GM19328 (cell line): ENCODE results near the gene RAB3GAP1.
A peak's percentile ranks its signal among the peaks of the same experiment; 100 is the strongest.
"Not testable (repeated sequence)": the region's sequence is repeated elsewhere in the genome, so short reads cannot be mapped to it uniquely, and the experiment has no call there.

Source experiments
- ATAC-seq: cut with Tn5 transposase; IDR thresholded peaks from one replicate; pipeline ENCODE4 v1.9.1; 2021; ENCODE audit warnings: mild to moderate bottlenecking, moderate library complexity; ENCODE audit not compliant: unreplicated experiment

Gene RAB3GAP1

DNA sequence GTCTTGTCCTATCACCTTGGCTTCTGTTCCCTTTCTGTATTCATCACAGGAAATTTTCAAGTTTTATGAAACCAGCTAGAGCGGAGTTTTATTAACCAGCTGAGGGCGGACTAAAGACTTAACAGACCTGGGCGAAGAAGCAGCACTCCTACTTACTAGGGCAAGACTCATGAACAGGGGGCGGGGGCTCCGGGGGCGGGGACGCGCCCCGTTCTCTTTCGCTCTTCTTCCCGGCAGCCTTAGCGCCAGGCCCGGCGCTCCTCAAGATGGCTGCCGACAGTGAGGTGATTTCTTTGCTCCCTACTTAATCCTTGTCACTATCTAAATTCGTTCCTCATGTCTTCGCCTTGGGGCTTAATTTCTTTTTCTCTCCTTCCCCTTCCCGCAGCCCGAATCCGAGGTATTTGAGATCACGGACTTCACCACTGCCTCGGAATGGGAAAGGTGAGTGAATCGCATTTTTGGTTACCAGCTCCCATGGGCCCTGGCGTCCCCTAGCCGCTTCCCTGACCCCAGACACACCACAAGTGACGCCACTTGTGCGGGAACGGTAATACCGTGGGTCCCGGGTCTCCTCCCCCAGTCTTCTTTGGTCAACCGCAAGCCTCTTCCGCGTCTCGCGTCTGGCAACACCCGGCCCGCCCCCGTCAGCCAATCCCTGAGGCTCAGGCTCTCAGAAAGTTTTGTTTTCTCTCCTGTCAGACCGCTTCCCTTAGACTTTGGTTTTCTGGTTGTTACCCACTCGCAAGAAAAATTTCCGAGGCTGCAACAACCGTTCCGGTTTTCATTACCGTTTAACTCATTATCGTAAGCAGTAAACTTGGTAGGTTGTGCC is at the start of gene RAB3GAP1:
RAB3GAP1 (plus strand) TSS at position 251 of the 835 bp plus-strand sequence; CDS start at position 267, 16 bp downstream.
- ATAC-seq: peak; percentile 75

DNA sequence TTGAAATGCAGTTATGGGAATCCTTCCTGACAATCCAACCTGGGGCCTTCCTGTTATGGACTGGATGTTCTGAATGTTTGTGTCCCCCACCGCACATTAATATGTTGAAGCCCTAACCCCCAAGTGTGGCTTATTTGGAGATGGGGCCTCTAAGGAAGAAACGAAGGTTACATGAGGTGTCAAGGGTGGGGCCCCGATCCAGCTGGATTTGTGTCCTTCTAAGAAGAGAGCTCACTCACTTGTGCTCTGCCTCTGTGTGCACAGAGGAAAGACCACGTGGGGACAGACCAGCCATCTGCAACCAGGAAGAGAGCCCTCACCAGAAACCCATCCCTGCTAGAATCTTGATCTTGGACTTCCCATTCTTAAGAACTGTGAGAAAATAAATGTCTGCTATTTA is 49.3 kb upstream of the RAB3GAP1 start:
- no peak for ATAC-seq

DNA sequence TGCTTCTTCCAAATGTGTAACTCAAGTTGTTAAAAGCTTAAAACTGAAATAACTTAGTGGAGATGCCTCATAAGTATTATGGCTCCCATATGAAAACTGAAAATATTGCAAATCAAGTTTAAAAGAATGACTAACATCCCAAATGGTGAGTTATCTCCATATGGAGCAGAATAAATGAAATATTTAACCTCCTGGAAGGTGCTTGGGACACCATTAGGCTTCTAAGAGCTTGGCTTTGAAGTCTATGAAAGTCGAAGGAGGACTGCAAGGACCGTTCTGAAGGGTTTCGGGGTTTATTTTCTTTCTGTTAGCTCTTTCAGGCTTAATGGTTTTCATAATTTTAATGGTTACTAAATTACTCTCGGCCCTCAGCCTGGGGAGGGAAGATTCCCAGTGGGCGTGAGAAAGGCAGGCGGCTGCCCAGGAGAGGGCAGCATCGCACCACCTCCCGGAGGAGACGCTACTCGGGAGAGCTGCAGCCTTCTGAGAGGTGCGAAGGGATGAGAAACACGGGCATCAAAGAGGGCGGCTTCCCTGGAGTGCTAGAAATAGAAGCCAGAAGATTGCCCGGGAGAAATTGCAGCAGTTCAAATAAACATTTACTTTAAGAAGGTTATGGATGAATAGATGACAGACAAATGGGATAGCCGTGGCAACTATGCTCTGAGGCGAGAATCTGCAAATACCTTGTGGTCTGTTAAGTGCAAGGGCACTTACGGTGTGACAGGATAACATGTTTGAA is 47.9 kb upstream of the RAB3GAP1 start:
- ATAC-seq: no peak

DNA sequence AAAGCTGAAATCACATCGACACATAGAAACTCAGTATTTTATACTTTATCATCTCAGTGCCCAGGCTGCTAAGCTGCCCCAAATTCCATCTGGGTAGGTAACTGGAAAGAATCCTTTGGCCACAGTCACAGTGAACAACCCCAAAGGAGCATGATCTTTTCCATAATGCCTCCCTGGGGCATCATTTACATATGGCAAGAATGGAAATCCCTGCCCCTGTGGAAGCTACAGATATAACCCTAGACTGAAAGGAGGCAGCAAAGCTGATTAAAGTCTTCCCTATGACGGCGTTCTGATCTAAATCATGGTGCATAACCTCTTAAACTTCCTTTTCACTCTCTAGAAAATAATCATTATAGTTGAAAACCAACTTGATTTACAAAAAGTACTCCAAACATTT is 46.3 kb upstream of the RAB3GAP1 start:
- ATAC-seq: no peak

DNA sequence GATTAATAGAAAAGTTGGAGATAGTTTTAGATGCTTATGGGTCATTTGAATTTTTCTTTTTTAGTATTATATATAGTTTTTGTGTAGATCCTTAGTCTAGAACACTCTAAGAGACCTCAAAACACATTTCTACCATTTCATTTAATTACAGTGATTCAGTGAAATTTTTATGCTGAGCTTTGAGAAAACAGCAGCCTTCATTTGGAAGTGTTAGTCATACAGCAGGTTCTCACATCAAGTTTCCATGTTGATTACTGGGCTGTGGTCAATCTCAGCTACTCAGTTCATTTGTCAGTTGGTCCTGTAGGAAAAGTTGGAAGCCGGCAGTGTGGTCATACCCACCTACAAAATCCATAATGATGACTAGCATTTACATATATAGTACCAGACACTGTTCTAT is 42.8 kb upstream of the RAB3GAP1 start:
- no peak for ATAC-seq

DNA sequence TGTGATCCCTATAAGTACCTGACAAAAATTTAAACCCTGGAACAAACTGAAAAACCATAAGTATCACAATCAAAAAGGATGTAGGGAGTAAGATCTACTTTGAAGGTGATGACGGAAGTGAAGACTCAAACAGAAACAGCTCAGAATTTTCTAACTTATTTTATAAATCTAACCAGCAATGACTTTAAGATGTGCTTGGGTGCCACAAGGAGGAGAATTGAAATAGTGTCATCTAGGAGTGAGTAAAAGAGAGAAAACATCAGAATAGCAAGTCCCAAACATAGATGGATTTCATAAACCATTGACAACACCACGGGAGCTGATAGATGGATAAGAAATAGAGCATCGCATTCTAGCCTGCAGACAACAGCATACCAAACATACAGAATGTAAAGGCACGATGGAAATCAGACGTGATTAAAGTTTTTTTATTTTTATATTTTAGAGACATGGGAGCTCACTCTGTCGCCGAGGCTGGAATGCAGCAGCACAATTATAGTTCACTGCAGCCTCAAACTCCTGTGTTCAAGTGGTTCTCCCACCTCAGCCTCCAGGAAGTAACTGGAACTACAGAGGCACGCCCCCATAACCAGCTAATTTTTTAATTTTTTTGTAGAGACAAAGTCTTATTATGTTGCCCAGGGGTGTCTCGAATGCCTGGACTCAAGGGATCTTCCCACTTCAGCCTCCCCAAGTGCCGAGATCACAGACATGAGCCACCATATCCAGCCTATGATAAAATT is 41.7 kb upstream of the RAB3GAP1 start:
- ATAC-seq: no peak

DNA sequence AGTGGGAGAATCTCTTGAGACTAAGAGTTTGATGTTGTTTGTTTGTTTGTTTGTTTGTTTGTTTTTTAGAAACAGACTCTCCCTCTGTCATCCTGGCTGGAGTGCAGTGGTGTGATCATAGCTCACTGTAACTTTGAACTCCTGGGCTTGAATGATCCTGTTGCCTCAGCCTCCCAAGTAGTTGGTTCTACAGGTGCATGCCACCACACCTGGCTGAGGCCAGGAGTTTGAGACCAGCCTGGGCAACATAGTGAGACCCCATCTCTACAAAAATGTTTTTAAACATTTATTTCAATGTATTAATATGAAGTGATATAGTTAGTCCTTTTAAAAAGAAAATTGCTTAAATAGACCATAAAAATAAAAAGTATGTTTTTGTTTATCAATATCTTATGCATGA is 40.5 kb upstream of the RAB3GAP1 start:
- ATAC-seq: no peak

DNA sequence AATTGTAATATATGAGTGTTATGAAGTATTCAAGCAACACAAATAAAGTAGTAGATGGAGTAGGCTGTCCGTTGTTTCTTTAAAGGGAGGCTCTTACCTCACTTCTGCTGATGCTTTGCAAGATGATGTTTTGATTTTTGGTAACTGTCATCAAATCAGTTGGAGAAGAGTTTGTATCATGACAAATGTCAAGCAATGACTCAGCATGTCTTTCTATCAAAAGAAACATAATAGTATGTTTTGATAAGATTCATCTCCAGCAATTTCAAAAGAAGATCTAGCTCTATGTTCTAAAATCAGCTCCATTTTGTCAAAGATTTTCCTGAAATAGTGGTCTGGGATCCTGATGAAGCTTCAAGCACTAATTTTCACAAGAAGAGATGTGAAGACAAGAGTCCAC is 30.5 kb upstream of the RAB3GAP1 start:
- ATAC-seq: no peak

DNA sequence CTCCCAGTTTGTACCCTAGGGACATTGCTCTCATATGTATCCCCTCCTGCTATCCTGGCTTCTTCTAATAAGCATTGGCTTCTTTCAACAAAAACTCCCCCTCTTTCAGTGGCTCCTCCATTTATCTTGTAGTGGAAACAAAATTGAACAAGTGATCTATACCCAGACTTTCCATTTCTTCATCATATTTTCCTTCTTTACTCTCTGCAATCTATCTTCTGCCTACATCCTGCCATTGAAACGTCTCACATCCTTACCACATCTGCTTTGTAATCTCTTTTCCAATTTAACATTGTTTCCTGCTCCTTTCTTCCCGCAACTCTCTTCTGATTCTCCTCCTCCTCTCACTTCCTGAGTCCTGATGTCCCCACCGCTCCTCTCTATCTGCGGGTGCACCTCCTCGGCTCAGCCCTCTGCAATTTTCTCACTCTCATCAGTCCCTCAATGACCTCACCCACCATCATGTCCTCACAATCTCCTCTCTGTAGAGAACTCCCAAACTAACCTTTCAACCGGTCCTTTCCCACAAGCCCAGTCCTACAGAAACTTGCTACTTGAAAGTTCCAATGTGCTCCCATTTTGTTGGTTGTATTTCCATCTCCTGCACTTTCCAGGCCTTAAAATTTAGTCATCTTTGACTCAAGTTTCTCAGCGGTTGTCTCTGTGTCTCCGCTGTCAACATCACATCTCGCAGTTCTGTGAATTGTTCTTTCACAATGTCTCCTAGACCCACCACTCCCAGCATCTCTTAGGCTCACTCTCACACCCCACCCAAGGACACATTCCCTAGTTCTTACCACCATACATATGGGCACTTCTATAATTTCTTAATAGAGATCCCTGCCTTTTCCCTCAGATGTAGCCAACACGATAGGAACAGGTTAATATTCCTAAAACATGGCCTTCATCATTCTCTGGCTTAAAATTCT is 28.9 kb upstream of the RAB3GAP1 start:
- ATAC-seq: no peak

DNA sequence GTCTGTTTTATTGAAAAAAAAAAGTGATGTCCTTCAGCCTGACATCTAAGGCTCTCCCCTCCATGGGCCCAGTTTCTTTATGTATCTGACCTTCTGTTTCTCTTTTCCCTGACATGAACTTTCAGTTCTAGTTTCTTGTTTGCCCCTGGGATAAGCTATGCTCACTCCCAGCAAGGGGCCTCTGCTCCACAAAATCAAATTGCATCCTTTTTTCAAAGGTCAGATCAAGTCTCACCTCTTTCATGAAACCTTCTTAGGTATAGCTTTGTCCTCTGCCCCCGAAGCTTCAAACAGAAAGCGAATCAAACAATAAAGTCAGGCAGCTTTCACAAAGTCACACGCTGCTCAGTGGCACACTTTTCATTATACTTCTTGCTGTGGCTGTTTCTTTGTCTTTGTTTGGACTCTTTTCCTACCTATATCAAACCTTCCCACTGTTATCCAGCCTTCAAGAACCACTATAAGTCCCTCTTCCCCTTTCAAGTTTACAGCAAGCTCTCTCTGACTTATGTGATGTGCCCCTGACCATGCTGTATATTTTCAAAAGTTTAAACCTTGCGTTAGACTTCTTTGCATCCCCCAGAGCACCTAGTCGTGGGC is 28.1 kb upstream of the RAB3GAP1 start:
- no peak for ATAC-seq

DNA sequence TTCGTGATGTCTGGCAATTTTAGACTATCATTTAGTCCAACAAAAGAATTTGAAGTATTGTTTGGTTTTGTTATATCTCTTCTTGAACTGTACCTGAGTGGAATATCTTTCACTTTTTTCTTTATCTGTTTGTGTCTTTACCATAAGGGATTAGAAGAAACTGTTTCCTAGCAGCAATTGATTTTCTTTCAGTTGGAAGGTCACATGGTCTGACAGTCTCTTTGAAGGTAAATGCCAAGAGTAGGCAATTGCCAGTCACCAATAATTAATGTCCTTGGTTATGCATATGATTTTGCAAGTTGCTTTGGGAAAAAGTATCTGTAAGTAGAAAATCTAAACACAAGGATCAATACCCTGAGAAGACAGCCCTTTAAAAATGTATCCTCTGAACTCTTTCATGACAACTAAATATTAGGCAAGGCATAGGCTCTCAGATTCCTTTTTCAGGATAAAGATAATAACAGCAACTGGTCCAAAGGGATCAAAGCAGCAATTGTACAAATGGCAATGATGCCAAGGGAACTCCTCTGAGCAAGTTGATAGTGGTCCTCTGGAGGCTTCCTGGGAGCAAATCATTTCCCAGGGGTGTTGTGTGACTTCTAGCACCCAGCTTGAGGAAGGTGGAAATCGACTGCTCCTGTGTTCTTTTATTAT is 22.5 kb upstream of the RAB3GAP1 start:
- ATAC-seq: no peak

DNA sequence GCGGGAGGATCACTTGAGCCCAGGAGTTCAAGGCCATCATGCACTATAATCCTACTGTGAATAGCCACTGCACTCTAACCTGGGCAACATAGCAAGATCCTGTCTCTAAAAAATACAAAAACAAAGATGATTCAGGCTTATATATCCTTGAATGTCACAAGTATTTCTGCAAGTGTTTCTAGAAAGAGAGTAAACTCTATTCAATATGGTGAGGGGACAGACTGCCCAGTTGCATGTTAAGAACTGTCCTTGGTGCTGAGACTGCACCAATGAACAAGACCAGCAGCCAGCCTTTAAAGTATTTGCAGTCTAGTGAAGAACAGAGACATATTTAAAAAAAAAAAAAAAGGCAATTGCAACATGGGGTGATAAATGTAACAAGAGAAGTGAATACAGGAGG is 21.3 kb upstream of the RAB3GAP1 start:
- ATAC-seq: no peak

DNA sequence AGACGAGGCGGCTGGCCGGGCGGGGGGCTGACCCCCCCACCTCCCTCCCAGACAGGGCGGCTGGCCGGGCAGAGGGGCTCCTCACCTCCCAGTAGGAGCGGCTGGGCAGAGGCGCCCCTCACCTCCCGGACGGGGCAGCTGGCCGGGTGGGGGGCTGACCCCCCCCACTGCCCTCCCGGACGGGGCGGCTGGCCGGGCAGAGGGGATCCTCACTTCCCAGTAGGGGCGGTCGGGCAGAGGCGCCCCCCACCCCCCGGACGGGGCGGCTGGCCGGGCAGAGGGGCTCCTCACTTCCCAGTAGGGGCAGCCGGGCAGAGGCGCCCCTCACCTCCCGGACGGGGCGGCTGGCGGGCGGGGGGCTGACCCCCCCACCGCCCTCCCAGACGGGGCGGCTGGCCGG is 18.9 kb upstream of the RAB3GAP1 start:
- not testable (repeated sequence) for ATAC-seq

DNA sequence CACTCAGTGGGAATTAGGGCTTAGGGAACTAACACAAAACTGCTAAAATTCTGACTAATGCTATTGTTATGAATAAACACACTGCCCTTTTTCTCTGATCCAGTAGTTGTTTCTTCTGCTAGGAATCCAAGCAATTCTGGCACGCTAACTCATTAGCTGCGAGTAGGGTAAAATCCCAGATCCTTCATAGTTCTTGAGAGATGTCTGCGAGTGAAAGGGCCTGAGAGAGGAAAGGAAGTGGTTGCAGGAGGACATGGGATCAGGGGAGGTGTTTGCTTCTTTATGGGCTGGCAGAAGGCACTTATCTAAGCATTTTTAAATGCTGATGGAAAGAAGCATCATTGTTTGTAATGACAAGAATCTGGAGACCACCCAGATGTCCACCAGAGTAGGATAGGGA is 14.3 kb upstream of the RAB3GAP1 start:
- no peak for ATAC-seq

DNA sequence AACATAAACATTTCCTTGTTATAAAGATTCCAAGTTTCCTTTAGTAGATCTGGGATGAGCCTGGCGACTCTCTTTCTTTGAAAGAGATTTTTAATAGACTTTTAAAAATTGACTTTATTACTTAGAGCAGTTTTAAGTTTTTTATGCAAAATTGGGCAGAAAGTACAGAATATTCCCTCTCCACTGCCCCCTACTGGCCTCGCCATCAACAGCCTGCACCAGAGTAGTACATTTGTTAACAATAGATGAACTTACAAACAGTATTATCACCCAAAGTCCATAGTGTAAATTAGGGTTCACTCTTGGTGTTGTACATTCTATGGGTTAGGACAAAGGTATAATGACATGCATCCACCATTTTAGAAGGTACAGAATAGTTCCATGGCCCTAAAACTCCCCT is 8.7 kb upstream of the RAB3GAP1 start:
- no peak for ATAC-seq

DNA sequence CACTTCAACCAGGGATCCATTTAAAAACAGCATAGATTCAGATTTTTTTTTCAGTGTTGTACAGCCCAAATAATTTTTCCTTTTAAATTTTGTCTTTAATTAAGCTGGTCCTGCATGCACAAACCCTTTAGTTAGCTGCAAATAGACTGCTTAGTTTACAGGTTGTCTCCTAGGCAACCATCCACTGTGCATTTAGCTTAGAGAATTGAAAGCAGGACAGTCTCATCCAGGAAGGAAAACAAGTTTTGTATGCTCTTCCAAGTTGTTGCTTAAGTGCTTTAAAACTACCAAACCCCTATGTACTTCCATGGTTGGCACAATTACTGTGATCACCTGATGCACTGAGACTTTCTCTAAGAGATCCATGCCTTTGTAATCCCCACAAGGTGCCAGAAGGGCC is 4.8 kb upstream of the RAB3GAP1 start, which contains the start of gene MAP3K19:
MAP3K19 (minus strand) TSS at position 148 of the 400 bp plus-strand sequence. CDS start 22,800 bp downstream, outside the sequence.
- ATAC-seq: no peak

DNA sequence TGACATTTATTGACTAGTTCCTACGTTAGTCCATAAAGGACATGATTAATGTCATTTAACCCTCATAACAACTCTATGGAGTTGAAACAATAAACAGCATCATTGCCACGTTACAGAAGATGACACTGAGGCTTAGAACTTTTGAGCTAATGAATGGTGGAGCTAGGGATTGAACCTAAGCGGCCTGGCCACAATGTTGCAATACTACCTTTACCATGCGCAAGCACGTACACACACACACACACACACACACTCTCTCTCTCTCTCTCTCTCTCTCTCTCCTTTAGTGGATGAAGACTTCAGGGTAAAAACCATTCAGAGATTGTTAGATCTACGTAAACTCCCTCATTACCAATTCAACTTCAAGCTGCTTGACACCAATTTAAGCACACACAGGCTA is 4.0 kb upstream of the RAB3GAP1 start:
- no peak for ATAC-seq

DNA sequence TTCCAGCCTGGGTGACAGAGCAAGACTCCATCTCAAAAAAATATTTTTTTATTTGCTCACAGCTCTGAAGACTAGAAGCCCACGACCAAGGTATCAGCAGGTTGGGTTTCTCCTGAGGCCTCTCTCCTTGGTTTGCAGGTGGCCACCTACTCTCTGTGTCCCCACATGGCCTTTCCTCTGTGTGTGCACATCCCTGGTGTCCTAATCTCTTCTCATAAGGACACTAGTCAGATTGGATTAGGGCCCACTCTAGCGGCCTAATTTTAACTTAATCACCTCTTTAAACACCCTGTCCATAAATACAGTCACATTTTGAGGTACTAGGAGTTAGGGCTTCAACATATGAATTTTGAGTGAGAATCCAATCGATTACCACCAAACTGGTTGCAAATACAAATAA is 2.0 kb upstream of the RAB3GAP1 start:
- ATAC-seq: no peak

DNA sequence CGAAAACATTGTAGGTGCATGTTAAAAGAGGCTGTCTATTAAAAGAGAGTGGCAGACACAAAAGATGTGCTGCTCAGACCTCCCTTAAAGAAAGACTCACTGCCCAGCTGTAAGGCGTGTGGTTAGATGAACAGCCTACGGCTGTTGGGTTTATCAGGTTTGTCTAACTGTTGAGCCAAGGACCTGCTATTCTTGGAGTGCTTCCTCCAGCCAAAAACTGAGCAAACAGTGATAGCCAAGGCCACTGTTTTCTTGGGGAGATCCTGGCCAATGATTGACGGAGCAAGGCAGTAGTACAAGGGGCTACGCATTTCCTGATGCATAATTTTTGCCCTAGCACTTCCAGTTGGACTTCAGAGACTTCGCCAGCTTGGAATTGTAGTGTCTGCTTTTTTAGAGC is 1.4 kb upstream of the RAB3GAP1 start:
- no peak for ATAC-seq
